SK-N-MC (cell line): ENCODE measurements around the gene PRG2.

ENCODE experiments used
- EZH2 ChIP-seq: fragments of 200-600 bp; sonication (generic); IDR thresholded peaks from one replicate; pipeline ENCODE4 v1.6.1; 2017; ENCODE audit warnings: antibody characterized with exemption
- POLR2AphosphoS5 ChIP-seq: IDR thresholded peaks from 2 replicates; pipeline ENCODE4 v1.6.1; 2012; ENCODE audit warnings: mild to moderate bottlenecking, low read depth, low read length, borderline replicate concordance

GRCh38 chr11:57405271-57405860 lies 14.9 kb upstream of the PRG2 start:
- no peak for TF ChIP-seq POLR2AphosphoS5
- no peak for TF ChIP-seq EZH2
